IgD-negative memory B cell (primary cell): ENCODE data around the gene WDR70. TPM values are rescaled to one million over a fixed set of nuclear protein-coding genes. Genes with fewer than 3 reads are reported as not detected.

Source experiments
- H3K27ac Mint-ChIP-seq, 3 donors: one replicate each; pipeline ENCODE4 v1.8.0; 2020 to 2022; ENCODE audit warnings: mild to moderate bottlenecking in 3 of 3, mixed read lengths in 3 of 3, moderate library complexity in 1 of 3
- H3K27me3 Mint-ChIP-seq: one replicate; pipeline ENCODE4 v1.8.0; 2021; ENCODE audit warnings: mixed read lengths
- H3K36me3 Mint-ChIP-seq: one replicate; pipeline ENCODE4 v1.8.0; 2020; ENCODE audit warnings: mild to moderate bottlenecking, mixed read lengths
- H3K4me1 Mint-ChIP-seq, 3 donors: one replicate each; pipeline ENCODE4 v1.8.0; 2020 to 2022; ENCODE audit warnings: mixed read lengths in 3 of 3, mild to moderate bottlenecking in 1 of 3
- H3K4me3 Mint-ChIP-seq, 4 donors: one replicate each; pipeline ENCODE4 v1.8.0; 2020 to 2022; ENCODE audit warnings: mild to moderate bottlenecking in 4 of 4, mixed read lengths in 4 of 4, moderate library complexity in 3 of 4
- H3K9me3 Mint-ChIP-seq, 3 donors: one replicate each; pipeline ENCODE4 v1.8.0; 2020 to 2021; ENCODE audit warnings: mixed read lengths in 3 of 3, mild to moderate bottlenecking in 1 of 3
- polyA plus RNA-seq: library from polyadenylated mRNA; unstranded; fragments of 300-500 nt; fragmentation: Illumina TruSeq; gene quantifications from one replicate; pipeline ENCODE4 v1.2.3, GENCODE V29; 2021

The WDR70 gene
- polyA plus RNA-seq, 1 donor from 2014 or later = 21.6 TPM

- no peak overlapping the region for H3K27ac Mint-ChIP-seq
- H3K9me3 Mint-ChIP-seq = peaks cover 0 to 2% (median 0%) of the 10 kb centered on the region in 3 donors
- H3K27me3 Mint-ChIP-seq = no peaks in the 10 kb centered on the region
- peaks cover 0 to 13% (median 5%) of the 10 kb centered on the region in 3 donors for H3K4me1 Mint-ChIP-seq
- peaks cover 29% of the 10 kb centered on the region for H3K36me3 Mint-ChIP-seq
- no peak overlapping the region for H3K4me3 Mint-ChIP-seq
Observed at GRCh38 chr5:37724395-37725125, 345.4 kb downstream of the WDR70 start.

- no peaks in the 10 kb centered on the region for H3K27me3 Mint-ChIP-seq
Observed at GRCh38 chr5:37725185-37725584, 346.1 kb downstream of the WDR70 start.

GRCh38 chr5:37727238-37727637, 348.1 kb downstream of the WDR70 start:
- no peaks in the 10 kb centered on the region for H3K9me3 Mint-ChIP-seq
- H3K36me3 Mint-ChIP-seq = peaks cover 21% of the 10 kb centered on the region
- no peak overlapping the region for H3K4me3 Mint-ChIP-seq
- H3K4me1 Mint-ChIP-seq = peaks cover 0 to 3% (median 2%) of the 10 kb centered on the region in 3 donors
- H3K27ac Mint-ChIP-seq = no peak overlapping the region
- H3K27me3 Mint-ChIP-seq = no peaks in the 10 kb centered on the region

More at GRCh38 chr5:37725185-37725584, 346.1 kb downstream of the WDR70 start:
- Mint-ChIP-seq H3K27ac (no peak overlapping the region), H3K4me3 (no peak overlapping the region), H3K4me1 (peaks cover 0 to 13% (median 5%) of the 10 kb centered on the region in 3 donors), H3K36me3 (peaks cover 31% of the 10 kb centered on the region), H3K9me3 (peaks cover 0 to 2% (median 0%) of the 10 kb centered on the region in 3 donors)

GRCh38 chr5:37730896-37731455, 351.9 kb downstream of the WDR70 start:
- no peaks in the 10 kb centered on the region for H3K27me3 Mint-ChIP-seq
- no peak overlapping the region for H3K27ac Mint-ChIP-seq
- peaks cover 27% of the 10 kb centered on the region for H3K36me3 Mint-ChIP-seq
- H3K9me3 Mint-ChIP-seq = no peaks in the 10 kb centered on the region
- peaks cover 0 to 3% (median 2%) of the 10 kb centered on the region in 3 donors for H3K4me1 Mint-ChIP-seq
- no peak overlapping the region for H3K4me3 Mint-ChIP-seq

GRCh38 chr5:37734114-37734513, 355.0 kb downstream of the WDR70 start:
- Mint-ChIP-seq H3K27me3 (no peaks in the 10 kb centered on the region), H3K36me3 (peaks cover 23% of the 10 kb centered on the region)

DNA sequence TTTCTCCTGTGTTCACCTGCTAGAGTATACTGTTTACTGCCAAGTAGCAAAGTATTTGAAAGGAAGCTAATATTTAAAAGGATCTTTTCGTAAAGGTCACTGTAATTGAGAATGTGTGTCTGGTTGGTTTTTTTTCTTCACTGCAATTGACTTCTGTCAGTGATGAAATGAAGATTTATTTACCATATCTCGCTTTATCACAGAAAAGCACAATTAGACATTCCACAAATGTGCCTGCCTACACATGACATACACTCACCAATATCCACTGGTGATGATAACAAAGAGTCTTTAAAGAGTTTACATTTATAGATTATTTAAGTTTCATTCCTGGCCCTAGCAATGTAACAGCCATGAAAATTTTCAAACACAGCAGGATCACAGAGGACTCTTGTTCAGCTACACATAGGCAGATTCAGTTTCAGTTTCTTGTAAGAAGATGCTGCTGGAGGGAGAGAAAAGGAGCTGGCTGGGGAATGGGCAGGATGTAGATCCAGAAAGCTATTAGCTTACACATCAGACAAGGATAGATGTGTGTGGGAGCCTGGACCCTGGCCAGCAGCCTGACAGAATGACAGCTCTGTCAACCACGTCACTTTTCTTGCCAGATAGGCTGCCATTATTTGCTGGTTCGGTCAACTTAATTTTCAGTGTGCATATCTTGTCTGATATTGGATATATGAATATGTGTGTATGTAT, 356.7 kb downstream of the WDR70 start:
- Mint-ChIP-seq H3K9me3 (peaks cover 0 to 2% (median 0%) of the 10 kb centered on the region in 3 donors), H3K4me3 (no peak overlapping the region), H3K4me1 (peaks cover 0 to 2% (median 0%) of the 10 kb centered on the region in 3 donors), H3K27ac (peak overlapping the region in 1 of 3 donors; percentile 5), H3K27me3 (no peaks in the 10 kb centered on the region), H3K36me3 (peaks cover 24% of the 10 kb centered on the region)

More at GRCh38 chr5:37734114-37734513, 355.0 kb downstream of the WDR70 start:
- H3K4me3 Mint-ChIP-seq = no peak overlapping the region
- H3K27ac Mint-ChIP-seq = no peak overlapping the region
- peaks cover 0 to 2% (median 0%) of the 10 kb centered on the region in 3 donors for H3K9me3 Mint-ChIP-seq
- peaks cover 0 to 2% (median 0%) of the 10 kb centered on the region in 3 donors for H3K4me1 Mint-ChIP-seq

- Mint-ChIP-seq H3K4me1 (peaks cover 0 to 2% (median 0%) of the 10 kb centered on the region in 3 donors), H3K9me3 (peaks cover 0 to 4% (median 0%) of the 10 kb centered on the region in 3 donors), H3K36me3 (peaks cover 26% of the 10 kb centered on the region)
Observed at GRCh38 chr5:37736397-37736796, 357.3 kb downstream of the WDR70 start.

DNA sequence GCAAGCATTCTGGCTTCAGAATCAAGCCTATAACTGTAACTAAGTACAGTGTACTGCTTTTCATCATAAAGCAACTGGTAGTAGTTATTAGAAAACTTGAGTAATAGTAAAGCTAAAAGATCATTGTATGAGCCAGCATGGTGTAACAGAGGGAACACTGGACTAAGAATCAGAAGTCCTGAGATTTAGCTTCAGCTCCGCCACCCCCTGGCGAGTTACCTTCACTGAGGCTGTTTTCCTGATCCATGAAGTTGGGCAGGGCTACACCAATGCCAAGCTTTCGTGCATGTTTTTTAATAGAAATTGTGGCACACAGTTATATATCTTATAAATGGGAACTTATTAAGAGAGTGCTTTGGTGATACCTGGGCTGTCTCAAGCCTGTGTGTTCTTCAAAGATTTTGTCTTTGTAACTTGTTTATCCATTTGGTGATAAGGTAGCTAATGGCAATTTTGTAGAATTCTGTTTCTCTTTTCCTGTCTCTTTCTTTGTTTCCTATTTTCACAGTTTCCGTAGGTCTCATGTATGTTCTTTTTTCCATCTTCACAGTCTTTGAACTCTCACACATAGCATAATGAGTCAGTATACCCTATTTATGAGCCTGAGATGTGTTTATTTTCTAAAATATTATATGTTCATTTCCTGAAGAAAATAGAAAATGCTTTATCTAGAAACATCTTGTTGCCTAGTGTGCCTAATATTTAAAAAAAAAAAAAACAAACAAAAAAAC, 358.4 kb downstream of the WDR70 start:
- H3K9me3 Mint-ChIP-seq = peaks cover 0 to 4% (median 0%) of the 10 kb centered on the region in 3 donors
- H3K27ac Mint-ChIP-seq = no peak overlapping the region
- H3K27me3 Mint-ChIP-seq = no peaks in the 10 kb centered on the region
- peaks cover 29% of the 10 kb centered on the region for H3K36me3 Mint-ChIP-seq
- H3K4me1 Mint-ChIP-seq = peaks cover 0 to 2% (median 0%) of the 10 kb centered on the region in 3 donors
- no peak overlapping the region for H3K4me3 Mint-ChIP-seq

More at GRCh38 chr5:37736397-37736796, 357.3 kb downstream of the WDR70 start:
- no peak overlapping the region for H3K4me3 Mint-ChIP-seq
- H3K27ac Mint-ChIP-seq = peak overlapping the region in 1 of 3 donors; percentile 5
- no peaks in the 10 kb centered on the region for H3K27me3 Mint-ChIP-seq

DNA sequence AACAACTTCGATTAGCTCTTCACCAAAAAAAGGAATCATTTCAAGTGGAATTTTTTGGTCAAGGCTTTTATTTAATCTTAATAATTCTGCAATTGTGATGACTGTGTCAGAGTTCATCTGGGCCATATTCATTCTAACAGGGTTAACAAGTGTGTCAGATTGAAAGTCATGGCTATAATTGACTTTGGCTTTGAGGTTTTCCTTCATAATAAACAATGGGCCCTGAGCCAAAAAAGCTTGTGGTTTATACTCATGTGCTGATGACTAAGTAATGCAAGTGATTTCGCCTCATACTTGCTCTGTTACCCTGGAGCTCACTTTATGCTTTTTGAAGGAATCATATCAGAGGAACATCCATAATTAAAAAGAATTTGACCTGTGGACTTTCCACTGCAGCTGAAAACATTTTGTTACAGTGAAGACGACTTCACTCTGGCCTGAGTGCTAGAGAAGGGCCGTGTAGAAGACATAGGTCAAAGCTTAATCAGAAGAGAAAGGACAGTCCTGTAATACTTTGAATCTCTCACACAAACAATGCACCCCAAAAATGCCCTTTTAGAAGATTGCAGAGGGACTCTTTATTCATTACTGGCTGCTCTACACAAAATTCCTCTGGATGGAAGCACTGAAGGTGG, 359.1 kb downstream of the WDR70 start:
- H3K9me3 Mint-ChIP-seq = peaks cover 0 to 4% (median 0%) of the 10 kb centered on the region in 3 donors
- peaks cover 0 to 2% (median 0%) of the 10 kb centered on the region in 3 donors for H3K4me1 Mint-ChIP-seq
- H3K27ac Mint-ChIP-seq = no peak overlapping the region
- no peak overlapping the region for H3K4me3 Mint-ChIP-seq
- no peaks in the 10 kb centered on the region for H3K27me3 Mint-ChIP-seq
- H3K36me3 Mint-ChIP-seq = peaks cover 29% of the 10 kb centered on the region

DNA sequence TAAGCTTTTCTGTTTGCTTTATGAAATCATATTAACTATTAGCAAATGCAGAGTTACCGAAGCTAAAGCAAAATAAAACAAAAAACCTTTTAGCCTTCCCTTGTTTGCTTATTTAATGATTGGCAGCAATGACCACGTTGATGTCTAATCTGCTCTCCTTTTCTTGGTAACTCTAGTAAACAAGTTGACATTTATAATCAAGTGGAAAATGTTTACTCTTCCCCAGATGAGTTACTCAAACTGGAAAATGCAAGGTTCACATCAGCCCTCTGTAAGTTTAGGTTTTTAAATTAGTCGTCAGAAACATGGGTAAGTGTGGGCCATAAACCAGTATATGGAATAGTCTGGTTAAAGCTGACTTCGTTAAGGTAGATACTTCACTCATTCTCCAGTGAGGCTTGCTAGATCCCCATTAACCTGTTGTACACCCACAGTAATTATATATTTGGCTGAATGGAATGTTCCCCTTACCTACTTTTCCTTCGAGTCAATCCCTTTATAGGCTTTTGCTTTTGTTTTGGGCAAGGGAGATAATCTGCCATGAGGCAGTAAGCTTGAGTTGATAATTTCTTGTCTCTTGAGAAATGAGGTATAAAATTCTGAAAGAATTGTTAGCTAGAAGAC, 359.9 kb downstream of the WDR70 start:
- peaks cover 29% of the 10 kb centered on the region for H3K36me3 Mint-ChIP-seq
- H3K4me3 Mint-ChIP-seq = no peak overlapping the region
- H3K9me3 Mint-ChIP-seq = peaks cover 0 to 4% (median 0%) of the 10 kb centered on the region in 3 donors
- H3K27ac Mint-ChIP-seq = no peak overlapping the region
- peaks cover 0 to 2% (median 0%) of the 10 kb centered on the region in 3 donors for H3K4me1 Mint-ChIP-seq
- H3K27me3 Mint-ChIP-seq = no peaks in the 10 kb centered on the region

DNA sequence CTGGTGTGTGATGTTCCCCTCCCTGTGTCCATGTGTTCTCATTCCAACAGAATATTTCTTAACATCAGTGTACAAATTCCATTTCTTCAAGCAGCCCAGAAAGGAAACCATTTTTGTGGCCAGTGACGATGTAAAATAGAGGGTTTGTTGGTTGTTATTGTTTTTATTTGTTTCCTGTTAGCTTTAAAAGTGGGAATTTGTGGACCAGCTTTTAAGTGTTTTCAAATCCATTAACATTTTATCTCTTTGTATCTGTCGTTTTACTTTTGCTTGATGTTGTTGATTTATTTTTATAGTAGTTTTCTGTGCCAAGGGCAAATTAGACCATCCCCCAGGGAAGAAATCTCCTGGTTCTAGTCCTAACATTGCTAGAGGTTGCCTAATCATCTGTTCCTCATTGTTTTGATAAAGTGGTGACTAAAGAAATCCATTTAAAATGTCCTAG, 360.7 kb downstream of the WDR70 start:
- H3K4me1 Mint-ChIP-seq = peaks cover 0 to 2% (median 0%) of the 10 kb centered on the region in 3 donors
- H3K27me3 Mint-ChIP-seq = no peaks in the 10 kb centered on the region
- H3K36me3 Mint-ChIP-seq = peaks cover 26% of the 10 kb centered on the region
- H3K4me3 Mint-ChIP-seq = no peak overlapping the region
- H3K27ac Mint-ChIP-seq = no peak overlapping the region
- H3K9me3 Mint-ChIP-seq = peaks cover 0 to 5% (median 3%) of the 10 kb centered on the region in 3 donors

- no peaks in the 10 kb centered on the region for H3K27me3 Mint-ChIP-seq
- peaks cover 0 to 2% (median 0%) of the 10 kb centered on the region in 3 donors for H3K4me1 Mint-ChIP-seq
- peaks cover 27% of the 10 kb centered on the region for H3K36me3 Mint-ChIP-seq
- peak overlapping the region in 1 of 3 donors; percentile 39 for H3K27ac Mint-ChIP-seq
- no peak overlapping the region for H3K4me3 Mint-ChIP-seq
- H3K9me3 Mint-ChIP-seq = peaks cover 0 to 5% (median 3%) of the 10 kb centered on the region in 3 donors
Observed at GRCh38 chr5:37740331-37741066, 361.4 kb downstream of the WDR70 start.

DNA sequence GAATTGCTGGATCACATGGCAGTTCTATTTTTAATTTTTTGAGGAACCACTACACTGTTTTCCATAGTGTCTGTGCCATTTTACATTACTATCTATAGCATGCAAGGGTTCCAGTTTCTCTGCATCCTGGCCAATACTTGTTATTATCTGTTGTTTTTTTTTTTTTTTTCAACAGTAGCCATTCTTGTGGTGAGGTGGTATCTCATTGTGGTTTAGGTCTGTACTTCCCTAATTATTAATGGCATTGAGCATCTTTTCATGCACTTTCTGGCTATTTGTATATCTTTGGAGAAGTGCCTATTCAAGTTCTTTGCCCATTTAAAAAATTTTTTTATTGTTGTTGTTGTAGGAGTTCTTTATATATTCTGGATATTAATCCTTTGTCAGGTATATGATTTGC, 363.0 kb downstream of the WDR70 start:
- peaks cover 0 to 10% (median 3%) of the 10 kb centered on the region in 3 donors for H3K9me3 Mint-ChIP-seq
- H3K36me3 Mint-ChIP-seq = peaks cover 26% of the 10 kb centered on the region
- no peak overlapping the region for H3K27ac Mint-ChIP-seq
- no peak overlapping the region for H3K4me3 Mint-ChIP-seq
- peaks cover 0 to 2% (median 0%) of the 10 kb centered on the region in 3 donors for H3K4me1 Mint-ChIP-seq
- no peaks in the 10 kb centered on the region for H3K27me3 Mint-ChIP-seq
